Neuron (in vitro differentiated cells): Measurements from ENCODE around the gene CRYBA2.

Experiments
- H2AFZ ChIP-seq: one replicate; pipeline ENCODE4 v1.6.1; 2013; ENCODE audit warnings: low read depth, mild to moderate bottlenecking, inconsistent platforms, low read length, moderate library complexity
- H3K27me3 ChIP-seq: one replicate; pipeline ENCODE4 v1.6.1; 2013; ENCODE audit warnings: low read length; ENCODE audit not compliant: insufficient read depth
- H3K36me3 ChIP-seq: one replicate; pipeline ENCODE4 v1.6.1; 2013; ENCODE audit warnings: low read length; ENCODE audit not compliant: insufficient read depth
- H3K4me1 ChIP-seq: one replicate; pipeline ENCODE4 v1.6.1; 2013; ENCODE audit warnings: low read length; ENCODE audit not compliant: insufficient read depth
- H3K4me3 ChIP-seq: 2 replicates; pipeline ENCODE4 v1.5.1; 2013; ENCODE audit warnings: mild to moderate bottlenecking, low read length, moderate library complexity
- H3K9me3 ChIP-seq: one replicate; pipeline ENCODE4 v1.6.1; 2013; ENCODE audit warnings: low read length

CRYBA2 gene

DNA sequence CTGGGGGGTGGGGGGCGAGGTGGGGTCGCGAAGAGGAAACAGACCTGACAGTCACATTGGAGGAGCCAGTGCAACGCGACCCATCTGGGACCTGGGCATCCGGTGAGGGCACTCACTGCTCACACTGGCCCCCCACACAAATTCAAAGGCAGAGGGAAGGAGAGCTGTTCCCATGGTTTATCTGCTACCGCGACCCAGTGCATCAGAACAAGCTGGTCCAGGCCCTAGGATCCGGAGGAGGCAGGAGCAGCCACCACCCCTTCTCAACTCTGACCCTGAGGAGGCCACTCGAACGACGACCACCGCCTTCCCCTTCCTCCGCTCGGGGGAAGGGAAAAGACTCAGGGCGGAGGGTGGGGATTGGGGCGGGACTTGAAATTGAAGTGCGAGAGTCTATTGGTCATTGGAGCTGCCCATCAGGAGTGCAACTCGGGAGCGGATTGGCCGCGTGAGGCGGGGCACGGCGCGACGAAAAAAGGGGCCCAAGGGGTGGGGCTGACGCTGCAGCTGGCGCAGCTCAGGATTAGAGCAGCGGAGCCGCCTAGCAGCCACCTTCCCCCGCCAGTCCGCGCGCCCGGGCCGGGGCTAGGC is 34.0 kb downstream of the CRYBA2 start, which contains the start of gene CDK5R2:
Gene CDK5R2 (plus strand): TSS at position 526 of the 591 bp plus-strand sequence. CDS start 155 bp downstream, outside the sequence.
- peaks cover 47% of the 10 kb centered on the region for H3K27me3 ChIP-seq
- no peaks in the 10 kb centered on the region for H3K9me3 ChIP-seq
- H3K4me3 ChIP-seq = peak within 1 kb of the TSS; percentile 72
- H3K4me1 ChIP-seq = peaks cover 31% of the 10 kb centered on the region
- no peaks in the 10 kb centered on the region for H3K36me3 ChIP-seq
- peak within 1 kb of the TSS; percentile 87 for H2AFZ ChIP-seq

DNA sequence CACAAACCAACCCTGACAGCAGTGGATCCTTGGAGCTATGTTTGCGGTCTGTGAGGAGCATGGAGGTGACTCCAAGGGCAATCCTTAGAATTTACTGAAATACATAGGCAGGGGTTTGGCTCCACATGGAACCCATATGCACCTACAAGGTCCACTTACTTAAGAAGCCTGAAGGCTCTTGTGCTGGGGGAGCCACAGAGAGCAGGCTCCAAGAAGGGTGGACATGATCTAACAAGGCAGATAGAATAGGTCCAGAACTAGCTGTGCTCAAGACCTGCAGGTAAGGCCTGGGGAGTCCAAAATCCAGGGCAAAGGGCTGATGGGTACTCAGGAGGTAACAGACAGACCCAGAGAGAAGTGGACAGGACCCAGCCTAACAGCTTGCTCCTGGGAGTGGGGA is 34.9 kb downstream of the CRYBA2 start:
- H3K27me3 ChIP-seq = peaks cover 50% of the 10 kb centered on the region

DNA sequence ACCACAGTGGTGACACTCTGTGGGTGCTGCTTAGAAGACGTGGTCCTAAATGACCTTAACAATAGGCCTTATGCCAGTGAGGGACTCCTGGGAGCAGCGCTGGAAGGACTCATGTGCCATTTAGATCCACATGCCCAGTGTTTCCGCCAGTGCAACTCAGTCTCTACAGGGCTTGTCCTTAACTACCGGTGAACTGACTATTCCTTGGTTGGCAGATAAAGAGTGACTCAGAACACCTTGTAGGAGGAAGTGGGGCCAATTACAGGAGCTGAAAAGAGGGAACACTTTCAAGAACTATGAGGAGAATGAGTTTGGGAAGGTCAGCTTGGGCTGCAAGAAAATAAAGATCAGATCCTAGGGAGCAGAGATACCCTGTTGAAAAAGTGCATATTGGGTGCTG is 35.6 kb downstream of the CRYBA2 start:
- no peak overlapping the region for H3K4me3 ChIP-seq
- H3K4me1 ChIP-seq = peaks cover 20% of the 10 kb centered on the region
- no peak overlapping the region for H2AFZ ChIP-seq
- peaks cover 50% of the 10 kb centered on the region for H3K27me3 ChIP-seq
- no peaks in the 10 kb centered on the region for H3K9me3 ChIP-seq
- no peaks in the 10 kb centered on the region for H3K36me3 ChIP-seq

More for the DNA sequence above, 34.9 kb downstream of the CRYBA2 start:
- Histone ChIP-seq H2AFZ (no peak overlapping the region), H3K4me1 (peaks cover 22% of the 10 kb centered on the region), H3K4me3 (no peak overlapping the region), H3K9me3 (no peaks in the 10 kb centered on the region), H3K36me3 (no peaks in the 10 kb centered on the region)

GRCh38 chr2:218956039-218956438 is 37.2 kb downstream of the CRYBA2 start:
- no peaks in the 10 kb centered on the region for H3K36me3 ChIP-seq
- H3K4me1 ChIP-seq = peaks cover 11% of the 10 kb centered on the region
- no peaks in the 10 kb centered on the region for H3K9me3 ChIP-seq
- H3K4me3 ChIP-seq = no peak overlapping the region
- peaks cover 43% of the 10 kb centered on the region for H3K27me3 ChIP-seq
- H2AFZ ChIP-seq = no peak overlapping the region

- Histone ChIP-seq H2AFZ (no peak overlapping the region), H3K4me1 (peaks cover 5% of the 10 kb centered on the region), H3K4me3 (no peak overlapping the region), H3K36me3 (no peaks in the 10 kb centered on the region), H3K27me3 (peaks cover 30% of the 10 kb centered on the region), H3K9me3 (no peaks in the 10 kb centered on the region)
Observed at GRCh38 chr2:218954541-218955300, 38.5 kb downstream of the CRYBA2 start.

DNA sequence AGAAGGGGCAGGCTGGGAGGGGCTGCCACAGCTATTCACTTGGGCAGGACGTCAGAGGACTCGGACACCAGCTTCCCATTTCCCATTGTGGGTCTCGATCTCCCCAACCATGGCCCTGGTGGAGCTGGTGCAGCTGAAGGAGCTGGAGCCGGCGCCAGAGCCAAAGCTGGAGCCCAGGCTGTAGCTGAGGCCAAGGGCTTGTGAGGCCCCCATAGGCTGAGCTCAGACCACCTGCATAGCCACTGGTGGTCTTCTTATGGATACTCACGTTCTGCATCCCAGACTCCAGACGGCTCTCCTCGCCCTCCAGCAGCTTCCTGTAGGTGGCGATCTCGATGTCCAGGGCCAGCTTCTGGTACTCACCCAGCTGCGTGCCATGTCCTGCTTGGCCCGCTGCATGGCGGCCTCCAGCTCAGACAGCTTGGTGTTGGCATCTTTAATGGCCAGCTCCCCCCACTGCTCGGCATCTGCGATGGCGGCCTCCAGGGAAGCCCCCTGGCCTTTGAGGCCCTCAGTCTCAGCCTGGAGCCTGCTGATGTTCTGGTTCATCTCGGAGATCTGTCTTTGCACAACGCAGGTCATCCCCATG is 39.8 kb downstream of the CRYBA2 start:
- no peaks in the 10 kb centered on the region for H3K4me1 ChIP-seq
- H3K36me3 ChIP-seq = no peaks in the 10 kb centered on the region
- no peak overlapping the region for H2AFZ ChIP-seq
- H3K27me3 ChIP-seq = peaks cover 31% of the 10 kb centered on the region
- no peaks in the 10 kb centered on the region for H3K9me3 ChIP-seq
- H3K4me3 ChIP-seq = no peak overlapping the region

DNA sequence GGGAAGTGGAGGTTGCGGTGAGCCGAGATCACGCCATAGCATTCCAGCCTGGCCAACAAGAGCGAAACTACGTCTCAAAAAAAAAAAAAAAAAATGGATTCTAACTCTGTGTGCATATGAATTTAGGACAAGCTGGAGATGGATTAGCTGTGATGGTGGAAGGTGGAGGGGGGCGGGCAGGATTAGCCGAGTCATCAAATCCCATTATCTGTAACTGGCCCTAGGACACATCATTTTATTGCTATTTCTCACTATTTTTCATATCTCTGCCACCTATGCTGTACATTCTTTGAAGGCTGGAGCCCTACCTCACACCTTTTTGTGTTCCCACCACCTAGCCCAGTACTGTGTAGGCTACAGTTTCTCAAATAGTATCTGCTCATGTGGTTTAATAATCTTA is 41.1 kb downstream of the CRYBA2 start:
- Histone ChIP-seq H3K4me1 (no peaks in the 10 kb centered on the region), H3K4me3 (no peak overlapping the region), H3K27me3 (peaks cover 19% of the 10 kb centered on the region), H2AFZ (no peak overlapping the region), H3K9me3 (no peaks in the 10 kb centered on the region), H3K36me3 (no peaks in the 10 kb centered on the region)

GRCh38 chr2:218946621-218947020 is 46.6 kb downstream of the CRYBA2 start:
- H3K9me3 ChIP-seq = no peaks in the 10 kb centered on the region
- peaks cover 2% of the 10 kb centered on the region for H3K27me3 ChIP-seq
- H3K4me3 ChIP-seq = no peak overlapping the region
- H2AFZ ChIP-seq = no peak overlapping the region
- H3K36me3 ChIP-seq = no peaks in the 10 kb centered on the region
- no peaks in the 10 kb centered on the region for H3K4me1 ChIP-seq

- Histone ChIP-seq H3K27me3 (peaks cover 2% of the 10 kb centered on the region), H3K4me3 (no peak overlapping the region), H2AFZ (no peak overlapping the region), H3K4me1 (no peaks in the 10 kb centered on the region), H3K9me3 (no peaks in the 10 kb centered on the region), H3K36me3 (no peaks in the 10 kb centered on the region)
Observed at GRCh38 chr2:218944759-218945404, 48.3 kb downstream of the CRYBA2 start.
